Lower leg skin (tissue), 3 donors: Measurements from ENCODE around the gene SNTG2.

ENCODE experiments used
- CTCF ChIP-seq, 3 donors: fragments of 450-650 bp; IDR thresholded peaks; one replicate each; pipeline ENCODE4 v1.5.1; 2016; ENCODE audit warnings: antibody characterized with exemption in 3 of 3, mild to moderate bottlenecking in 3 of 3, moderate library complexity in 2 of 3
- POLR2A ChIP-seq, 2 donors: fragments of 450-650 bp; IDR thresholded peaks; one replicate each; pipeline ENCODE4 v1.6.1; 2016 to 2017; ENCODE audit warnings: antibody characterized with exemption in 2 of 2, mild to moderate bottlenecking in 1 of 2, moderate library complexity in 1 of 2

DNA sequence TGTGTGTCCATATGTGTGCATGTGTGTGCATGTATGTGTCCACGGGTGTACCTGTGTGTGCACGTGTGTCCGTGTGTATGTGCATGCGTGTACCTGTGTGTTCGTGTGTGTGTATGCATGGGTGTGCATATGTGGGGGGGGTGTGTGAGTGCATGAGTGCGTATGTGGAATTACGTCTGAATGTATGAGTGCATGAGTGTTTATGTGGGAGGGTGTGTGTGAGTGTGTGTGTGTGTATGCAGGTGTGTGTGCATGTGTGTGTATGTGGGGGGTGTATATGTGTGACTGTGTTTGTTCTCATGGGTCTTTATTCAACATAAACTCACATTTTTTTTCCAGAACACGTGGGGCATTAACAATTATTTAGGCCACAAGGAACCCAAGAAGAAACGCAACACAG, 208.4 kb downstream of the SNTG2 start:
- TF ChIP-seq POLR2A (IDR thresholded peaks at IDR 0.05) (no peak), CTCF (IDR thresholded peaks at IDR 0.05) (no peak)
